HCT116 (cell line): ENCODE results near the gene ATRIP. TPM values are rescaled to one million over a fixed set of nuclear protein-coding genes. Genes with fewer than 3 reads are reported as not detected.

Source experiments
- ATAC-seq: fragments of 200-7000 bp; cut with Tn5 transposase; 2 replicates; pipeline ENCODE4 v1.9.1; 2020; ENCODE audit warnings: mild to moderate bottlenecking, moderate library complexity
- BruUV-seq: library from RNA; stranded (reverse); fragments of 400-500 nt; replicated peaks from 2 replicates; lab custom pipeline; 2021; lab: Mats Ljungman, UMichigan
- CTCF ChIA-PET: fragments of 300-600 bp; sonication (Branson Sonifier 250); formaldehyde crosslinking; loops from one replicate; lab custom pipeline; 2021; ENCODE audit warnings: antibody characterized with exemption; lab: Charles Lee
- POLR2A ChIA-PET: fragments of 300-600, 350-600 bp; sonication (Branson Sonifier 250); formaldehyde crosslinking; loops from one replicate; lab custom pipeline; 2021; ENCODE audit warnings: antibody characterized with exemption; lab: Charles Lee
- RAD21 ChIA-PET, 2 experiments: fragments of 300-600 bp; sonication (Branson Sonifier 250); formaldehyde crosslinking; loops; one replicate each; lab custom pipeline; 2023; ENCODE audit warnings: low total read pairs in 2 of 2; ENCODE audit not compliant: uncharacterized antibody in 2 of 2, unreplicated experiment in 2 of 2, low non-redundant PET in 1 of 2; lab: Charles Lee
- DNase-seq: peaks from one replicate; pipeline ENCODE4 v3.0.0-alpha.2; 2010; ENCODE audit warnings: low read depth, low spot score
- H2AFZ ChIP-seq: fragments of 200-600 bp; shearing (Covaris generic), sonication (generic); 2 replicates; pipeline ENCODE4 v1.6.1; 2017; ENCODE audit warnings: low read depth, mixed run types, mixed read lengths, antibody characterized with exemption, low read length; ENCODE audit not compliant: poor library complexity, severe bottlenecking
- H3K27ac ChIP-seq: 2 replicates; pipeline ENCODE4 v1.5.1; 2012; ENCODE audit warnings: low read depth, low read length
- H3K27me3 ChIP-seq: fragments of 200-600 bp; sonication (generic); 2 replicates; pipeline ENCODE4 v1.6.1; 2016; ENCODE audit warnings: mixed run types, low read length, mixed read lengths; ENCODE audit not compliant: insufficient read depth
- H3K36me3 ChIP-seq, 2 experiments: fragments of 200-500 bp in 1 of 2; fragments of 200-600 bp in 1 of 2; sonication (Bioruptor generic) in 1 of 2; sonication (generic) in 1 of 2; 2 replicates each; pipeline versions ENCODE4 v1.5.1 to v1.6.1; 2014 to 2016; ENCODE audit warnings: low read length in 2 of 2, inconsistent platforms in 1 of 2, mixed read lengths in 1 of 2, mixed run types in 1 of 2; ENCODE audit not compliant: insufficient read depth in 2 of 2, control insufficient read depth in 1 of 2
- H3K4me1 ChIP-seq, 2 experiments: fragments of 200-600 bp in 1 of 2; sonication (generic) in 1 of 2; 2 replicates each; pipeline versions ENCODE4 v1.5.1 to v1.6.1; 2012 to 2017; ENCODE audit warnings: low read length in 2 of 2, inconsistent platforms in 1 of 2, mild to moderate bottlenecking in 1 of 2, mixed read lengths in 1 of 2, mixed run types in 1 of 2, moderate library complexity in 1 of 2; ENCODE audit not compliant: insufficient read depth in 2 of 2, control insufficient read depth in 1 of 2
- H3K4me2 ChIP-seq: fragments of 200-600 bp; sonication (generic); 2 replicates; pipeline ENCODE4 v1.6.1; 2017; ENCODE audit warnings: mixed run types, low read length, mixed read lengths
- H3K4me3 ChIP-seq, 2 experiments: fragments of 200-600 bp in 1 of 2; sonication (generic) in 1 of 2; replicated peaks in 1 of 2; 2 replicates each; pipeline ENCODE4 v1.5.1; 2011 to 2016; ENCODE audit warnings: low read length in 2 of 2, control low read depth in 1 of 2, low read depth in 1 of 2, mild to moderate bottlenecking in 1 of 2, mixed read lengths in 1 of 2, mixed run types in 1 of 2
- H3K79me2 ChIP-seq: fragments of 200-600 bp; sonication (generic); 2 replicates; pipeline ENCODE4 v1.6.1; 2017; ENCODE audit warnings: mild to moderate bottlenecking, mixed run types, low read length, moderate library complexity, mixed read lengths; ENCODE audit not compliant: insufficient read depth
- H3K9ac ChIP-seq: fragments of 200-600 bp; sonication (generic); 2 replicates; pipeline ENCODE4 v1.6.1; 2016; ENCODE audit warnings: low read length, mixed read lengths
- H3K9me2 ChIP-seq: fragments of 200-600 bp; sonication (generic), shearing (Covaris generic); 2 replicates; pipeline ENCODE4 v1.6.1; 2017; ENCODE audit warnings: mixed run types, mild to moderate bottlenecking, moderate library complexity; ENCODE audit not compliant: insufficient read depth
- H3K9me3 ChIP-seq, 2 experiments: fragments of 200-500 bp in 1 of 2; fragments of 200-600 bp in 1 of 2; sonication (Bioruptor generic) in 1 of 2; sonication (generic) in 1 of 2; 2 replicates each; pipeline ENCODE4 v1.6.1; 2014 to 2017; ENCODE audit warnings: low read length in 2 of 2, mixed read lengths in 2 of 2, inconsistent platforms in 1 of 2, low read depth in 1 of 2, mild to moderate bottlenecking in 1 of 2, mixed run types in 1 of 2, moderate library complexity in 1 of 2; ENCODE audit not compliant: control insufficient read depth in 1 of 2, insufficient read depth in 1 of 2
- H4K20me1 ChIP-seq: fragments of 200-600 bp; sonication (generic), shearing (Covaris generic); 2 replicates; pipeline ENCODE4 v1.6.1; 2017; ENCODE audit warnings: mixed run types, mild to moderate bottlenecking, moderate library complexity; ENCODE audit not compliant: insufficient read depth
- CBX3 ChIP-seq: IDR thresholded peaks from 2 replicates; pipeline ENCODE4 v1.6.1; 2012; ENCODE audit warnings: low read depth
- EGR1 ChIP-seq: IDR thresholded peaks from 2 replicates; pipeline ENCODE4 v1.6.1; 2012; ENCODE audit warnings: low read depth
- ELF1 ChIP-seq: IDR thresholded peaks from 2 replicates; pipeline ENCODE4 v1.6.1; 2012; ENCODE audit warnings: low read depth, borderline replicate concordance
- EZH2 ChIP-seq: fragments of 200-600 bp; sonication (generic); IDR thresholded peaks from 2 replicates; pipeline ENCODE4 v1.6.1; 2017; ENCODE audit warnings: antibody characterized with exemption, mixed run types
- EZH2phosphoT487 ChIP-seq: fragments of 200-600 bp; IDR thresholded peaks from 2 replicates; pipeline ENCODE4 v1.6.1; 2018; ENCODE audit warnings: antibody characterized with exemption, borderline replicate concordance
- FOSL1 ChIP-seq: IDR thresholded peaks from 2 replicates; pipeline ENCODE4 v1.6.1; 2012; ENCODE audit warnings: low read depth
- JUND ChIP-seq: IDR thresholded peaks from 2 replicates; pipeline ENCODE4 v1.6.1; 2012
- POLR2A ChIP-seq: IDR thresholded peaks from 2 replicates; pipeline ENCODE4 v1.7.0; 2011; ENCODE audit warnings: borderline replicate concordance; ENCODE audit not compliant: insufficient read depth, insufficient read length; ENCODE audit errors: extremely low read depth
- POLR2AphosphoS5 ChIP-seq: IDR thresholded peaks from 2 replicates; pipeline ENCODE4 v1.6.1; 2011; ENCODE audit warnings: mild to moderate bottlenecking, low read depth, low read length, moderate library complexity
- SIN3A ChIP-seq: IDR thresholded peaks from 2 replicates; pipeline ENCODE4 v1.6.1; 2012; ENCODE audit warnings: low read depth
- SP1 ChIP-seq: IDR thresholded peaks from 2 replicates; pipeline ENCODE4 v1.6.1; 2012; ENCODE audit warnings: low read depth
- SRF ChIP-seq: IDR thresholded peaks from 2 replicates; pipeline ENCODE4 v1.6.1; 2012; ENCODE audit warnings: low read depth
- intact Hi-C: fragments of 100-400 bp; cut with micrococcal nuclease; formaldehyde crosslinking; loops from 2 replicates; pipeline ENCODE4 v1.10.0; 2022
- total RNA-seq: library from RNA; stranded (reverse); gene quantifications from one replicate; pipeline ENCODE4 v1.2.1, GENCODE V29; 2021; ENCODE audit not compliant: unreplicated experiment
- TF ChIP-seq, protein P1 (sequence below): IDR thresholded peaks from 2 replicates; pipeline ENCODE4 v1.6.1; 2012; ENCODE audit warnings: low read depth
- TF ChIP-seq, protein P2 (sequence below): IDR thresholded peaks from 2 replicates; pipeline ENCODE4 v1.6.1; 2012
- TF ChIP-seq, protein P3 (sequence below), 3 experiments: fragments of 200-600 bp in 1 of 3; sonication (generic) in 1 of 3; IDR thresholded peaks in 2 of 3; conservative IDR thresholded peaks in 1 of 3; 2 replicates each; pipeline ENCODE4 v1.5.1; 2012 to 2017; ENCODE audit warnings: low read depth in 2 of 3, low read length in 2 of 3, antibody characterized with exemption in 1 of 3, borderline replicate concordance in 1 of 3, control low read depth in 1 of 3, mild to moderate bottlenecking in 1 of 3, mixed read lengths in 1 of 3, mixed run types in 1 of 3, moderate library complexity in 1 of 3; ENCODE audit not compliant: insufficient read depth in 1 of 3
- TF ChIP-seq, protein P4 (sequence below): IDR thresholded peaks from 2 replicates; pipeline ENCODE4 v1.6.1; 2011; ENCODE audit warnings: mild to moderate bottlenecking, low read length, moderate library complexity; ENCODE audit not compliant: insufficient replicate concordance; ENCODE audit errors: extremely low read depth

The ATRIP gene
- total RNA-seq, 1 experiment from 2014 or later = 15.6 TPM

DNA sequence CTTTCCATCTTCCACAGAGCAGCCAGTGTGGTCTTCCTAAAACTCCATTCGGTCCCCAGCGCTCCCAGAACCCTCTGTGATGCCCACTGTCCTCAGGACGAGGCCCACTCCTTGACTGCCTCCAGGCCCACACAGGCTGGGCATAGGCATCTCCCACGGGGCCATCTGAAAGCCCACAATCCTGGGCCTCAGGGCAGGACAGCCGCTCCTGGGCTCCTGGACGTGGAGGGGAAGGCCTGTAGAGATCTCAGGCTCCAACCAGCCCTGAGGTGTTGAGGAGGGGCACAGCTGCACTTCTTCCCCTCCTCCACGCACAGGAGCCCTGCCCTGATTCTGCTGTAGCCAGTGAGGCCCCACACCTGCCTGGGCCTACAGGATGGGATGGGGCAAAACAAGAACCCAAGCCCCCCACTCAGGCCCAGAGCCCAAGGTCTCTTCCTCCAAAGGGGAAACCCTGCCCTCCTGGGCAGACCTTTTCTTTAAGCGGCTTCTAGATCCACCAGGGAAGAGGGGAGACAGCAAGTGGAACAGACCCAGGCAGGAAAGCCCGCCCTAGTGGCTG lies 31.5 kb downstream of the ATRIP start:
- CTCF ChIA-PET = no interaction called here
- intact Hi-C loops = no loop called here
- no peak for ATAC-seq
- Histone ChIP-seq H3K36me3 (no peaks in the 10 kb centered on the region), H3K79me2 (no peaks in the 10 kb centered on the region), H3K27ac (no peak overlapping the region), H3K4me3 (no peak overlapping the region), H3K27me3 (no peaks in the 10 kb centered on the region), H3K9me2 (no peaks in the 10 kb centered on the region), H3K9me3 (no peaks in the 10 kb centered on the region), H3K4me2 (no peak overlapping the region), H3K9ac (no peak overlapping the region), H3K4me1 (peaks cover 14 to 19% of the 10 kb centered on the region in 2 experiments; a peak in 3 of 4 replicates), H2AFZ (no peak overlapping the region), H4K20me1 (no peaks in the 10 kb centered on the region)
- no TSS peak for BruUV-seq
- POLR2A ChIA-PET = no interaction called here
- TF ChIP-seq ELF1 (no peak), POLR2A (no peak), EZH2 (no peak), FOSL1 (no peak), JUND (no peak), POLR2AphosphoS5 (no peak), SRF (no peak), SIN3A (no peak), CBX3 (no peak), EZH2phosphoT487 (no peak), EGR1 (no peak), SP1 (no peak)
- TF ChIP-seq, protein P1, sequence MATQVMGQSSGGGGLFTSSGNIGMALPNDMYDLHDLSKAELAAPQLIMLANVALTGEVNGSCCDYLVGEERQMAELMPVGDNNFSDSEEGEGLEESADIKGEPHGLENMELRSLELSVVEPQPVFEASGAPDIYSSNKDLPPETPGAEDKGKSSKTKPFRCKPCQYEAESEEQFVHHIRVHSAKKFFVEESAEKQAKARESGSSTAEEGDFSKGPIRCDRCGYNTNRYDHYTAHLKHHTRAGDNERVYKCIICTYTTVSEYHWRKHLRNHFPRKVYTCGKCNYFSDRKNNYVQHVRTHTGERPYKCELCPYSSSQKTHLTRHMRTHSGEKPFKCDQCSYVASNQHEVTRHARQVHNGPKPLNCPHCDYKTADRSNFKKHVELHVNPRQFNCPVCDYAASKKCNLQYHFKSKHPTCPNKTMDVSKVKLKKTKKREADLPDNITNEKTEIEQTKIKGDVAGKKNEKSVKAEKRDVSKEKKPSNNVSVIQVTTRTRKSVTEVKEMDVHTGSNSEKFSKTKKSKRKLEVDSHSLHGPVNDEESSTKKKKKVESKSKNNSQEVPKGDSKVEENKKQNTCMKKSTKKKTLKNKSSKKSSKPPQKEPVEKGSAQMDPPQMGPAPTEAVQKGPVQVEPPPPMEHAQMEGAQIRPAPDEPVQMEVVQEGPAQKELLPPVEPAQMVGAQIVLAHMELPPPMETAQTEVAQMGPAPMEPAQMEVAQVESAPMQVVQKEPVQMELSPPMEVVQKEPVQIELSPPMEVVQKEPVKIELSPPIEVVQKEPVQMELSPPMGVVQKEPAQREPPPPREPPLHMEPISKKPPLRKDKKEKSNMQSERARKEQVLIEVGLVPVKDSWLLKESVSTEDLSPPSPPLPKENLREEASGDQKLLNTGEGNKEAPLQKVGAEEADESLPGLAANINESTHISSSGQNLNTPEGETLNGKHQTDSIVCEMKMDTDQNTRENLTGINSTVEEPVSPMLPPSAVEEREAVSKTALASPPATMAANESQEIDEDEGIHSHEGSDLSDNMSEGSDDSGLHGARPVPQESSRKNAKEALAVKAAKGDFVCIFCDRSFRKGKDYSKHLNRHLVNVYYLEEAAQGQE = no peak
- TF ChIP-seq, protein P2, sequence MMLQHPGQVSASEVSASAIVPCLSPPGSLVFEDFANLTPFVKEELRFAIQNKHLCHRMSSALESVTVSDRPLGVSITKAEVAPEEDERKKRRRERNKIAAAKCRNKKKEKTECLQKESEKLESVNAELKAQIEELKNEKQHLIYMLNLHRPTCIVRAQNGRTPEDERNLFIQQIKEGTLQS = no peak
- TF ChIP-seq, protein P3, sequence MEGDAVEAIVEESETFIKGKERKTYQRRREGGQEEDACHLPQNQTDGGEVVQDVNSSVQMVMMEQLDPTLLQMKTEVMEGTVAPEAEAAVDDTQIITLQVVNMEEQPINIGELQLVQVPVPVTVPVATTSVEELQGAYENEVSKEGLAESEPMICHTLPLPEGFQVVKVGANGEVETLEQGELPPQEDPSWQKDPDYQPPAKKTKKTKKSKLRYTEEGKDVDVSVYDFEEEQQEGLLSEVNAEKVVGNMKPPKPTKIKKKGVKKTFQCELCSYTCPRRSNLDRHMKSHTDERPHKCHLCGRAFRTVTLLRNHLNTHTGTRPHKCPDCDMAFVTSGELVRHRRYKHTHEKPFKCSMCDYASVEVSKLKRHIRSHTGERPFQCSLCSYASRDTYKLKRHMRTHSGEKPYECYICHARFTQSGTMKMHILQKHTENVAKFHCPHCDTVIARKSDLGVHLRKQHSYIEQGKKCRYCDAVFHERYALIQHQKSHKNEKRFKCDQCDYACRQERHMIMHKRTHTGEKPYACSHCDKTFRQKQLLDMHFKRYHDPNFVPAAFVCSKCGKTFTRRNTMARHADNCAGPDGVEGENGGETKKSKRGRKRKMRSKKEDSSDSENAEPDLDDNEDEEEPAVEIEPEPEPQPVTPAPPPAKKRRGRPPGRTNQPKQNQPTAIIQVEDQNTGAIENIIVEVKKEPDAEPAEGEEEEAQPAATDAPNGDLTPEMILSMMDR (IDR thresholded peaks at IDR 0.05 in 2 of 3, conservative IDR thresholded peaks at IDR 0.05 in 1 of 3; ENCODE audit: borderline replicate concordance in 1 of 3, insufficient read depth in 1 of 3, low read depth in 2 of 3, low read length in 2 of 3) = no peak
- TF ChIP-seq, protein P4, sequence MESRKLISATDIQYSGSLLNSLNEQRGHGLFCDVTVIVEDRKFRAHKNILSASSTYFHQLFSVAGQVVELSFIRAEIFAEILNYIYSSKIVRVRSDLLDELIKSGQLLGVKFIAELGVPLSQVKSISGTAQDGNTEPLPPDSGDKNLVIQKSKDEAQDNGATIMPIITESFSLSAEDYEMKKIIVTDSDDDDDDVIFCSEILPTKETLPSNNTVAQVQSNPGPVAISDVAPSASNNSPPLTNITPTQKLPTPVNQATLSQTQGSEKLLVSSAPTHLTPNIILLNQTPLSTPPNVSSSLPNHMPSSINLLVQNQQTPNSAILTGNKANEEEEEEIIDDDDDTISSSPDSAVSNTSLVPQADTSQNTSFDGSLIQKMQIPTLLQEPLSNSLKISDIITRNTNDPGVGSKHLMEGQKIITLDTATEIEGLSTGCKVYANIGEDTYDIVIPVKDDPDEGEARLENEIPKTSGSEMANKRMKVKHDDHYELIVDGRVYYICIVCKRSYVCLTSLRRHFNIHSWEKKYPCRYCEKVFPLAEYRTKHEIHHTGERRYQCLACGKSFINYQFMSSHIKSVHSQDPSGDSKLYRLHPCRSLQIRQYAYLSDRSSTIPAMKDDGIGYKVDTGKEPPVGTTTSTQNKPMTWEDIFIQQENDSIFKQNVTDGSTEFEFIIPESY = no peak
- DNase-seq = no peak
- RAD21 ChIA-PET = no interaction called here
